Stimulated activated effector memory CD8-positive, alpha-beta T cell treated with anti-CD3 and anti-CD28 coated beads, Interleukin-12 subunit alpha, Interleukin-12 subunit beta, amount 100 ng/mL, for 72 hours (primary cell): ENCODE results near the gene LYZL6.
"Not testable (repeated sequence)": the region's sequence is repeated elsewhere in the genome, so short reads cannot be mapped to it uniquely, and the experiment has no call there.

ENCODE experiments used
- ATAC-seq: fragments of 150-1000 bp; cut with Tn5 transposase; 2 replicates; pipeline ENCODE4 v1.10.0; 2021
- DNase-seq, 2 donors: peaks; one replicate each; pipeline ENCODE4 v3.0.0; 2021 to 2022; ENCODE audit warnings: low spot score in 2 of 2
- H3K27ac Mint-ChIP-seq: one replicate; pipeline ENCODE4 v1.8.0; 2022; ENCODE audit warnings: mild to moderate bottlenecking, mixed read lengths
- H3K36me3 Mint-ChIP-seq: one replicate; pipeline ENCODE4 v1.8.0; 2022; ENCODE audit warnings: mild to moderate bottlenecking, mixed read lengths
- H3K4me1 Mint-ChIP-seq: one replicate; pipeline ENCODE4 v1.8.0; 2022; ENCODE audit warnings: mixed read lengths
- H3K4me3 Mint-ChIP-seq: one replicate; pipeline ENCODE4 v1.8.0; 2022; ENCODE audit warnings: mild to moderate bottlenecking, mixed read lengths
- H3K9me3 Mint-ChIP-seq: one replicate; pipeline ENCODE4 v1.8.0; 2022; ENCODE audit warnings: mixed read lengths

LYZL6 gene

GRCh38 chr17:35903451-35903850, 40.1 kb downstream of the LYZL6 start:
- Mint-ChIP-seq H3K4me3 (no peak overlapping the region), H3K9me3 (no peaks in the 10 kb centered on the region), H3K36me3 (no peaks in the 10 kb centered on the region), H3K27ac (peak overlapping the region; percentile 57), H3K4me1 (peaks cover 52% of the 10 kb centered on the region)
- DNase-seq (no peak), ATAC-seq (no peak)

DNA sequence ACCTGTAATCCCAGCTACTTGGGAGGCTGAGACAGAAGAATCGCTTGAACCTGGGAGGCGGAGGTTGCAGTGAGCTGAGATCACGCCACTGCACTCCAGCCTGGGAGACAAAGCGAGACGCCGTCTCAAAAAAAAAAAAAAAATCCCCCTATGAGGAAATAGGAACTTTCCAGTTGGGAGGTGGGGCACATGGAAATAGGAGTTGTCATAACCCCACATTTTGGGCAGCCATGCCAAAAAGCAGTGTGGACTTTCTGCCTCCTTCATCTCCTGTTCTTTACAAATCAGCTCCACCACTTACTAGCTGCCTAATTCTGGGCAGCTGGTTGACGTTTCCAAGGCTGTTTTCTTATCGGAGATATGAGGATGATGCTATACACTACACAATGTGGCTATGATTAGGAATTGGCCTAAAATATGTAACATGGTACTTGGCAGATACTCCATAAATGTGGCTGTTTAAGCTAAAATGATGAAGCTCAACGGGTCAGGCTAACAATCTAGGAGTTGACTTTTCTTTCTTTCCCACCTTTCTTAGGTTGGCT, 41.8 kb downstream of the LYZL6 start:
- Mint-ChIP-seq H3K9me3 (no peaks in the 10 kb centered on the region), H3K4me1 (peaks cover 51% of the 10 kb centered on the region), H3K4me3 (peak overlapping the region; percentile 67), H3K27ac (peak overlapping the region; percentile 91), H3K36me3 (no peaks in the 10 kb centered on the region)
- no peak for DNase-seq
- no peak for ATAC-seq

- Mint-ChIP-seq H3K9me3 (no peaks in the 10 kb centered on the region), H3K36me3 (peaks cover 5% of the 10 kb centered on the region), H3K27ac (peak overlapping the region; percentile 91), H3K4me1 (peaks cover 59% of the 10 kb centered on the region), H3K4me3 (peak overlapping the region; percentile 67)
- ATAC-seq, result no peak
- DNase-seq, result no peak
Observed at GRCh38 chr17:35900708-35901480, 42.6 kb downstream of the LYZL6 start.

GRCh38 chr17:35900280-35900679, 43.2 kb downstream of the LYZL6 start:
- Mint-ChIP-seq H3K4me1 (peaks cover 65% of the 10 kb centered on the region), H3K4me3 (peak overlapping the region; percentile 67)
- no peak for DNase-seq

DNA sequence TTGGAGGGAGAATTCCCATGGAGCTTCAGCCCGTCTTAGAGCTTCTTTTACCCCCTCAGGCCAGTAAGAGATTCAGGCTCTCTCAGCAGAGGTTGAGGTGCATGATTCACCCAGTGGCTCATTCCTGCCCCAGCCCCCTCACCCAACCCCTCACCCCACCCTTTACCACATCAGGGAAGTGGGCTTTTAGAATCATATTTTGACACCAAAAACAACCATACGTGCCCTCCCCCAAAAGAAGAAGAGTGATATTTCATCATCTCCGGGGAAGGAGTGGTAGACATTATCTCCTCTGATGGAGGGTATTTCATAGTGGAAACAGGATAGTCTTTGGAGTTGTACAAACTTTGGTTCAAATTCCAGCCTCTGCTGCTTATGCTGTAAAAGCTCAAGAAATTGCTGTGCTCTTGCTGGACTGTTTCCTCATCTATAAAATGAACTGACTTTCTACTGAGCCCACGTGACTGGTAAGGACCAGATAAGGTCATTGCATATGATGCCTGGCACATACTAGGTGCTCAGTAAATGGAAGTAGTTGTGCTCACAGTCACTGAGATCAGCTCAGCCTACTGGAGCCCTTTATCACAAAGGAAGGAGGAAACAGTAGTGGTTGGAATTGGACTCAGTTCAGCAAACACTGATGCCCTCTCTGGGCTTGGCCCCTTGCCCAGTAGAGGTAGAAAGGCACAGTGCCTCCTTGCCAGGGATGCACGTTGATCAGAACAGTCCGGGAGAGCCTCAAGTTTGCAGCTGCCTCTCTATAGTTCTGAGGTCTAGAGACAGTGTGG, 45.0 kb downstream of the LYZL6 start:
- peak overlapping the region; percentile 91 for H3K27ac Mint-ChIP-seq
- peaks cover 80% of the 10 kb centered on the region for H3K4me1 Mint-ChIP-seq
- peaks cover 7% of the 10 kb centered on the region for H3K36me3 Mint-ChIP-seq
- ATAC-seq (peak; percentile 73), DNase-seq (peak in 1 of 2 donors; percentile 74)
- peak overlapping the region; percentile 67 for H3K4me3 Mint-ChIP-seq
- H3K9me3 Mint-ChIP-seq, result no peaks in the 10 kb centered on the region

More at GRCh38 chr17:35900280-35900679, 43.2 kb downstream of the LYZL6 start:
- H3K27ac Mint-ChIP-seq, result peak overlapping the region; percentile 91
- H3K36me3 Mint-ChIP-seq, result peaks cover 7% of the 10 kb centered on the region
- no peak for ATAC-seq
- no peaks in the 10 kb centered on the region for H3K9me3 Mint-ChIP-seq

- Mint-ChIP-seq H3K27ac (peak overlapping the region; percentile 91), H3K4me3 (peak overlapping the region; percentile 67)
- peak; percentile 43 for ATAC-seq
Observed at GRCh38 chr17:35897772-35898171, 45.7 kb downstream of the LYZL6 start.

DNA sequence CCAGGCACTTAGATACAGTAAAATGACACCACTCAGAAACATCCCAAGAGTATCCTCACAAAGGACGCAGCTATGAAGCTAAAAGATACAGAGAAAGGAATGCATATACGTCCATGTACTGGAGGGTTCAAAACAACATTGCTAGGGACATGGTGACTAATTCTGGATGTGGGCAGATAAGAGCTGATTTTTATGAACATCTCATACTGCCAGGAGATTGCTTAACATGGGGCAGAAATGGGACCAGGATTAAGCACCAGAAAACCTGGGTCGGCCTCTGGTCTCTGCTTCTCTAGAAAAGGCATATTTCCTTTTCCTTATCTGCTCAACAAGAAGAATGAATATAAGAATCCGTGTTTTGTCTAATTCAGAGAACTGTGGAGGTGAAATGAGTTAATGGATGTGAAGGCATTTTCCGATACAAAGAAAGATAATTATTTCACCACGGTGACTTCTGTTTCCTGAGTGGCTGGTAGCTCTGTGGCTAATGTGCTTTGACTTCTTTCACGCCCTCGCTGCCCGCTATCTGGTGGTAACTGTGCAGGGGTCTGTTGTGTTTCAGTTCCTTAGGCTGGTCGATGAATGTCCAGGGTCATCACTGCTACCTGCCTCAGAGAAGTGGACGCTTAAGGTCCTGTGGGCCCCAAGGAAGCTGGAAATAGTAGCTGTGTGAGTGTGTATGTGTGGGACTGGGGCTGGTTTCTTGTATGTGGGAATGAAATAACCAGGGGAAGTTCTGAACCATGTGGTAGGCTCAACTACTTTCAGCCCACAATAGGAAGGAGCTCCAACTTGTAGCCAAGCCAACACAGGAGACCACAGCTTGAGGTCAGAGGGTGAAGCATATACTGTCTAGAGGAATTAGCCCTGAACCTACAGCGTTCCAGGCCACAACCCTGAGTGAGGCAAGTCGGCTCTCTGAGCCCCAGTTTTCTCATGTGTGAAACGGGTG, 47.6 kb downstream of the LYZL6 start:
- ATAC-seq (peak; percentile 85), DNase-seq (peak in 1 of 2 donors; percentile 83)
- Mint-ChIP-seq H3K9me3 (no peaks in the 10 kb centered on the region), H3K36me3 (peaks cover 17% of the 10 kb centered on the region), H3K4me1 (peaks cover 84% of the 10 kb centered on the region), H3K27ac (peak overlapping the region; percentile 91), H3K4me3 (peak overlapping the region; percentile 60)

More at GRCh38 chr17:35897772-35898171, 45.7 kb downstream of the LYZL6 start:
- not testable (repeated sequence) for DNase-seq, H3K36me3 Mint-ChIP-seq, H3K9me3 Mint-ChIP-seq
- peaks cover 81% of the 10 kb centered on the region for H3K4me1 Mint-ChIP-seq

GRCh38 chr17:35894206-35894605, 49.3 kb downstream of the LYZL6 start:
- peak overlapping the region; percentile 79 for H3K27ac Mint-ChIP-seq
- peaks cover 20% of the 10 kb centered on the region for H3K36me3 Mint-ChIP-seq
- peaks cover 84% of the 10 kb centered on the region for H3K4me1 Mint-ChIP-seq
- H3K4me3 Mint-ChIP-seq, result no peak overlapping the region
- H3K9me3 Mint-ChIP-seq, result no peaks in the 10 kb centered on the region
- DNase-seq, result no peak
- no peak for ATAC-seq

GRCh38 chr17:35893751-35894150, 49.8 kb downstream of the LYZL6 start:
- DNase-seq (no peak), ATAC-seq (no peak)
- peaks cover 22% of the 10 kb centered on the region for H3K36me3 Mint-ChIP-seq
- H3K9me3 Mint-ChIP-seq, result no peaks in the 10 kb centered on the region
- H3K4me1 Mint-ChIP-seq, result peaks cover 84% of the 10 kb centered on the region
- H3K4me3 Mint-ChIP-seq, result no peak overlapping the region
- H3K27ac Mint-ChIP-seq, result peak overlapping the region; percentile 79

GRCh38 chr17:35892091-35893035, 51.1 kb downstream of the LYZL6 start:
- Mint-ChIP-seq H3K4me1 (peaks cover 83% of the 10 kb centered on the region), H3K4me3 (peak overlapping the region; percentile 56), H3K27ac (peak overlapping the region; percentile 79), H3K36me3 (peaks cover 22% of the 10 kb centered on the region), H3K9me3 (no peaks in the 10 kb centered on the region)
- DNase-seq (peak in 1 of 2 donors; percentile 85), ATAC-seq (peak; percentile 47)

- Mint-ChIP-seq H3K27ac (peak overlapping the region; percentile 24), H3K4me3 (peak overlapping the region; percentile 56), H3K9me3 (no peaks in the 10 kb centered on the region)
Observed at GRCh38 chr17:35891269-35891668, 52.2 kb downstream of the LYZL6 start.

DNA sequence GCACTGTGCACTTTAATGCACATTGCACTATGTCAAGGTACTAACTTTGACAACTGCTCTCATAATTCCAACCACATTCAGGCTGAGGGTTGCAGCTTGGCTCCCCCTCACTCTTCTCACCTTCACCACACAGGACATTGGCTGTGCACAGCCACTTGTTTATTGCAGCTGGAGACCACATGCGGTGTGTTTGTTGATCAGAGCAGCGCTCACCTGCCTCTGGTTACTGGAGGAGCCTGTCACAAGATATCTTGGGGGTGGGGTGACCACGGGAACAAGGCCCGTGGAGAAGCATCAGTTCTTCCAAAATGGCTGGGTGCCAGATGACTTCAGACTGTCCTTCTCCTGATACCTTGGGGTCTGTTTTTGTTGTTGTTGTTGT, 52.7 kb downstream of the LYZL6 start:
- H3K36me3 Mint-ChIP-seq, result peaks cover 15% of the 10 kb centered on the region
- ATAC-seq (peak; percentile 77), DNase-seq (peak in 1 of 2 donors; percentile 79)
- peak overlapping the region; percentile 56 for H3K4me3 Mint-ChIP-seq
- H3K27ac Mint-ChIP-seq, result peak overlapping the region; percentile 24
- peaks cover 79% of the 10 kb centered on the region for H3K4me1 Mint-ChIP-seq
- H3K9me3 Mint-ChIP-seq, result no peaks in the 10 kb centered on the region

More at GRCh38 chr17:35891269-35891668, 52.2 kb downstream of the LYZL6 start:
- Mint-ChIP-seq H3K4me1 (peaks cover 84% of the 10 kb centered on the region), H3K36me3 (peaks cover 20% of the 10 kb centered on the region)
- no peak for ATAC-seq
- no peak for DNase-seq

DNA sequence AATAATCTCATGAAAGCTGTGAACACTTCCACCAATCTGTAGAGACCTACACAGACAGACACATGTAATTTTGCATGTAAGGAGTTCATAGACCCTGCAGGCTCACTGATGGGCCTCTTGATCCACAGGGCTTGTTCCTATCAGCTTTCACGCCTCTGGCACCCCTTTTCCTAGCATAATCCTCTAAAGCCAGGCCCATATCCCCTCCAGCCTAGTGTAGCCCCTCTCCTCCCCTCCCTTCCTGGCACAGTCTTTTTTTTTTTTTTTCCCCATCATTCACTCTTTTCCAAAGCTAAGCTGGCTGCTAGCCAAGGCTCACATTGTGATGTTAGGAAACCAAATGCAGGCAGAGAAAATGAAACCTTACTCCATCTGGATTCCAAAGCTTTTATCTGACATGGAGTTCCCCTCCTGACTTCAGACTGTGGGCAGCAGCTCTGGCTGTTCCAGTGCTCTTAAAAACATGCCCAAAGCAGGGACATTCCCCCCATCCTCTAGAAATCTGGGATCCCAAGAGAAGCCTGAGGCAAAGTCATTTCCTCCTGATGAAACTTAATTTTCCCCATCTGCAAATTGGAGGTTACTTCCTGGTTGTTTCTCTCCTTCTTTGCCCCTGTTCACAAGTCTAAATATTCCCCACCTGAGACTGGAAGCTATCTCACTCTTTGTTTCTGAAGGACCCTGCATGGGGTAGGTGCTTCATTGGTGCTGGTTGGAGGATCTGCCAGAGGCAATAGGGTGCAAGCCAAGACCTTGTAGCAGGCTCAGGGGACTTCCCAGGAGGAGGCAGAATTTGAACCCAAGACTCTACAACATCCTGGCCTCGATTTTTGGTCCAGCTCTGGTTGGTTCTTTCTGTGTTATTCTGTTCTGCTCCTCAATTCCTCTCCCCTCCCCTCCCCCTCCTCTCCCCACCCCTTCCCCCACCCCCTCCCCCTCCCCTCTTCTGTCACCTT, 53.4 kb downstream of the LYZL6 start:
- peak overlapping the region; percentile 56 for H3K4me3 Mint-ChIP-seq
- H3K27ac Mint-ChIP-seq, result peak overlapping the region; percentile 24
- H3K9me3 Mint-ChIP-seq, result no peaks in the 10 kb centered on the region
- peaks cover 77% of the 10 kb centered on the region for H3K4me1 Mint-ChIP-seq
- peak; percentile 23 for ATAC-seq
- peaks cover 15% of the 10 kb centered on the region for H3K36me3 Mint-ChIP-seq
- DNase-seq, result no peak
